ENCODE results near the gene DIDO1.

The DIDO1 gene

DNA sequence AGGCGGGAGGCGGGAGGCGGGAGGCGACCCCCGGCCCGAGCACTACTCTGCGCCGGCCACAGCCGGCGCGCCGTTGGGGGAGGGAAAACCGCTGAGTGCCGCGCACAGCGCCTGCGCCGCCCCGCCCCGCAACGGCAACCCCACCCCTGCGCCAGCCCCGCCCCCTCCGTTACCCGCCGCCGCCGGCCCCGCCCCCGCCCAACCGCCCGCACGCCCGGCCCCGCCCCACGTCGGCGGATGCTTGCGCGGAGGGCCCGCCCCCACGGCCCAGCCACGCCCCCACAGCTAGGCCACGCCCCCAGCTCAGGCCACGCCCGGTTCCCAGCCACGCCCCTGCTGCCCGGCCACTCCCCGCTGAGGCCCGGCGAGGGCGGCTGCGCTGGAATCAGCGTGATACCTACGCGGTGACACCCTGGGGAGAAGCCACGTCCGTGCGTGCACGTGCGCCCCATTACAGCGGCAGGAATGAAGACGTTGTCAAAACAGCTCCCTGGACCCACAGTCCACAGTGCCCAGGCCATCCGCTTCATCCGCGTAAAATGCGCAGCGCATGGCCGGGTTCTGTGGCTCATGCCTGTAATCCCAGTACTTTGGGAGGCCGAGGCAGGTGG lies 64.5 kb downstream of the DIDO1 start, which contains the start of gene TCFL5:
TSS of gene TCFL5 (minus strand) at position 97 of the 611 bp plus-strand sequence. CDS start 152 bp downstream, outside the sequence.
- TF ChIP-seq, protein P1, sequence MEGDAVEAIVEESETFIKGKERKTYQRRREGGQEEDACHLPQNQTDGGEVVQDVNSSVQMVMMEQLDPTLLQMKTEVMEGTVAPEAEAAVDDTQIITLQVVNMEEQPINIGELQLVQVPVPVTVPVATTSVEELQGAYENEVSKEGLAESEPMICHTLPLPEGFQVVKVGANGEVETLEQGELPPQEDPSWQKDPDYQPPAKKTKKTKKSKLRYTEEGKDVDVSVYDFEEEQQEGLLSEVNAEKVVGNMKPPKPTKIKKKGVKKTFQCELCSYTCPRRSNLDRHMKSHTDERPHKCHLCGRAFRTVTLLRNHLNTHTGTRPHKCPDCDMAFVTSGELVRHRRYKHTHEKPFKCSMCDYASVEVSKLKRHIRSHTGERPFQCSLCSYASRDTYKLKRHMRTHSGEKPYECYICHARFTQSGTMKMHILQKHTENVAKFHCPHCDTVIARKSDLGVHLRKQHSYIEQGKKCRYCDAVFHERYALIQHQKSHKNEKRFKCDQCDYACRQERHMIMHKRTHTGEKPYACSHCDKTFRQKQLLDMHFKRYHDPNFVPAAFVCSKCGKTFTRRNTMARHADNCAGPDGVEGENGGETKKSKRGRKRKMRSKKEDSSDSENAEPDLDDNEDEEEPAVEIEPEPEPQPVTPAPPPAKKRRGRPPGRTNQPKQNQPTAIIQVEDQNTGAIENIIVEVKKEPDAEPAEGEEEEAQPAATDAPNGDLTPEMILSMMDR (IDR thresholded peaks at IDR 0.05; ENCODE audit: extremely low read depth, insufficient read depth, missing control alignments): no peak
- in situ Hi-C loops (cut with MboI; ENCODE audit: low pct_unique_long_range_greater_than_20kb, low sequenced_read_pairs, unreplicated experiment): no loop called here

DNA sequence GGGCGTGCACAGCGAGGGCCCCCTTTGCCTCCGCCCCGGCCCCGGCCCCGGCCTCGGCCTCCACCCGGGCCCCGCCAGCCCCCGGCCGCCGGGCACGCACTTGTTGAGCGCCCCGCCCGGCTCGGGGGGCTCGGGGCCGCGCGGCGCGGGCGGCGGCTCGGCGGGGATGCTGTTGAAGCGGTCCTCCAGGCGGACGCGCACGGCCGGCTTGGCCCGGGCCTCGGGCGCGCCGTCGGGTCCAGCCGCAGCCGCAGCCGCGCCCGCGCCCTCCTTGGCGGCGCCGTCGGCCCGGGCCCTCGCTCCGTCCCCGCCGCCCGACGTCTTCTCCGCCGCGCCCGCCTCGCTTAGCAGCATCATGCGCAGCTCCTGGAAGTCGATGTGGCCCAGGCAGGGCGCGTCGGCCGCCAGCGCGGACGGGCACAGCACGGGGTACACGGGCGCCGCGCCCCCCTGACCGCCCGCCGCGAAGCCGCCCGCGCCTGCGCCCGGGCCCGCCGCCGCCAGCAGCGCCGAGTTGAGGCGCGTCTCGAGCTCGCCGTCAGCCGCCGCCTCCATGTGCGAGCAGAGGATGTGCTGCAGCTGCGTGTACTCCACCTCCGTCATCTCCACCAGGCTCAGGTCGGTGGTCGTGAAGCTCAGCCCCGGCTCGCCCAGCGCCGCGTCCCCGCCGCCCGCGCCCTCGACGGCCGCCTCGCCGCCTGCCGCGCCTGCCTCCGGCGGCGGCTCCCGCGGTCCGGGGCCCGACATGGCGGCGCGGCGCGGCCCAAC lies 65.2 kb downstream of the DIDO1 start:
- in situ Hi-C loops (cut with MboI; ENCODE audit: low pct_unique_long_range_greater_than_20kb, low sequenced_read_pairs, unreplicated experiment): no loop called here
- peak; percentile 49 for DNase-seq (ENCODE audit: low spot score)
- TF ChIP-seq, protein P1 (IDR thresholded peaks at IDR 0.05; ENCODE audit: extremely low read depth, insufficient read depth, missing control alignments): no peak

More for the DNA sequence above, 64.5 kb downstream of the DIDO1 start, which contains the start of gene TCFL5:
- peak; percentile 98 for DNase-seq (ENCODE audit: low spot score)

DNA sequence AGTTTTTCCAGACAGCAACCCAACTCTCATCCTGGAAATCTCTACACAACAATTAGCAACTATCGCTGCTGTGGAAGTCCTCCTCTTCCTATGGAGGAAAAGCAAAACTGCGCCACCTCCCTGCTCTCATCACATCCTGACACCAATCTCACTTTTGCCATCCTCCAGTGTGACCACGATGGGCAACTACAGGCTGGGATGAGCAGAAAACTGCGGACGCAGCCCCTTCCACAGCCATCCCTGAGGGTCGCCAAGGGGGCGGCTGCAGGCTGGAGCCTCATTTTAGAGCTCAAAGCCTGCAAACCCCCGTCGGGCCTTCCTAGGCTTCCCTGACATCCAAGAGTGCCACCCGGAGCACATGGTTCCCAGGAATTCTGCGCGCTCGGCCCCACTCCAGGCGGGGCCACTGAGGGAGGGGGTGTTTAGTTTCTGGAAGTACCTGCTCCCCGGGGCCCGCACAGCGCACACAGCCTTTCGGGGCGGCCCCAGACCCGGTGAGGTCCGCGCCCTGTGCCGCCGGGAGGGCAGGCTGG lies 65.8 kb downstream of the DIDO1 start:
- in situ Hi-C loops (cut with MboI; ENCODE audit: low pct_unique_long_range_greater_than_20kb, low sequenced_read_pairs, unreplicated experiment): no loop called here
- TF ChIP-seq, protein P1 (IDR thresholded peaks at IDR 0.05; ENCODE audit: extremely low read depth, insufficient read depth, missing control alignments): no peak
- no peak for DNase-seq (ENCODE audit: low spot score)

DNA sequence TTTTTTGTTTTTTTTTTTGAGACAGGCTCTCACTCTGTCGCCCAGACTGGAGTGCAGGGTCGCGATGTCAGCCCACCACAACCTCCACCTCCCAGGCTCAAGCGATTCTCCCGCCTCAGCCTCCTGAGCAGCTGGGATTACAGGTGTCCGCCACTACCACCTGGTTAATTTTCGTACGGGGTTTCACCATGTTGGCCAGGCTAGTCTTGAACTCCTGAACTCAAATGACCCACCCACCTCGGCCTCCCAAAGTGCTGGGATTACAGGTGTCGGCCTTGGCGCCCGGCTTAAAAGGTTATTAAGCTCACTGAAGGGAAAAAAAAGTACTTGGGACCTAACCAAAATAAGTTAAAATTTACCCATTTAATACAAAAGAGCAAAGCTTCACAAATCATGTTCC lies 66.6 kb downstream of the DIDO1 start:
- no peak for DNase-seq (ENCODE audit: low spot score)
- in situ Hi-C loops (cut with MboI; ENCODE audit: low pct_unique_long_range_greater_than_20kb, low sequenced_read_pairs, unreplicated experiment): no loop called here
- TF ChIP-seq, protein P1 (IDR thresholded peaks at IDR 0.05; ENCODE audit: extremely low read depth, insufficient read depth, missing control alignments): no peak

DNA sequence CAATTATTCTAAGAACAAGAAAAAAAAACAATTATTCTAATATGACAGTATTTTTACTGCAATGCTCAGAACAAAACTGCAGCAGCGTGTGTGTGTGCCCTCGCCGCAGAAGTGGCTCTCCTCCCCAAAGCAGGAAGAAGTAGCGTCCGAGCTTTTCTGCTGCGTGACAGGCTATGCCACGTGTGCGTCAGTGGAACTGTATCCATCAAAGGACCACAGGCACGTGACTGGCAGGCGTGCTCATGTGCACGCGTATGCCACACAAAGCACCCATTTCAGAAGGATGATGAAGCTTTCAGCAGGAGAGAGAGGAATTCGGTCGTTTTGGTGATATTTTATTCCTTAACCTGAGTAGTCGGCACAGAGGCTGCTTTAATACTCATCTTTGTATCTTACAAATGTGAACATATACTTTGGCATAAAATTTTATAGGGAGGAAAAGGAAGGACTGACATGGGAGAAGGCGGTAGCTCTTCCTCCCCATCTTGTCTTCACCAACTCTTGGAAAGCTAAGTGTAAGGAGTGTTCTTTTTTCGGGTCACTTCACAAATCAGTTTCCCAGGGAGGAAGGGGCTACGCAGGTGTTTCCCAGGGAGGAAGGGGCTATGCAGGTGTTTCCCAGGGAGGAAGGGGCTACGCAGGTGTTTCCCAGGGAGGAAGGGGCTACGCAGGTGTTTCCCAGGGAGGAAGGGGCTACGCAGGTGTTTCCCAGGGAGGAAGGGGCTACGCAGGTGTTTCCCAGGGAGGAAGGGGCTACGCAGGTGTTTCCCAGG lies 68.1 kb downstream of the DIDO1 start:
- TF ChIP-seq, protein P1 (IDR thresholded peaks at IDR 0.05; ENCODE audit: extremely low read depth, insufficient read depth, missing control alignments): no peak
- in situ Hi-C loops (cut with MboI; ENCODE audit: low pct_unique_long_range_greater_than_20kb, low sequenced_read_pairs, unreplicated experiment): no loop called here
- no peak for DNase-seq (ENCODE audit: low spot score)

DNA sequence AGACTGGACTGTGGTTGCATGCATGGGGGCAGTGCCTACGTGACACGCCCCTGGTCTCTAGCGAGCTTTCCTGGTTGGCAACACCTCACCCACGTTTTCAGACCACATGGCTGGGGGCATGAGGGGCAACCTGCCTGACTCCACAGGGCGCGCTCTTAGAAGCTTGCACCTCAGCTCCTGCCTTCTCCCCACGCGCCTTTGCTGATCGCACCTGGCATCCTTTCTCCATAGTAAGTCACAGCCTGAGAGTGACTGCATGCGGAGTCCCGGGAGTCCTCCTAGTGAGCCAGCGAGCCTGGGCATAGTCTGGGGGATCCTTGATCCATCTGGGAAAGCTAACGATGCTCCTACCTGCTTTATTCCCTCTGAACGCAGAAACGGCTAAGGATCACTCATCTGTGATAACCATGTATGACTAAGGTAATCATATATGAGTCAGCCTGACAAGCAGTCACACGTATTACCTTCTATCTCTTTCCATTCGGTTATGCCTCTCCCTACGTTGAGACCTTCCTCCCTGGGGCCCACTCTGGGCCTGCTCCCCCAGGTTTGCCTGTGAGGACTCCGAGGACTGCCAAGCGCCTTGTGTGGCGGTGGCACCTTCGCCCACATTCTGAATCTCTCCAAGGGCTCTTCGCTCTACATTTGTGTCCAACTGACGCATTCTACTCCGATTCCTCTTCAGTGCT lies 69.2 kb downstream of the DIDO1 start:
- no peak for DNase-seq (ENCODE audit: low spot score)
- in situ Hi-C loops (cut with MboI; ENCODE audit: low pct_unique_long_range_greater_than_20kb, low sequenced_read_pairs, unreplicated experiment): no loop called here
- TF ChIP-seq, protein P1 (IDR thresholded peaks at IDR 0.05; ENCODE audit: extremely low read depth, insufficient read depth, missing control alignments): no peak

Data from GM13977 (cell line).